GM12874 (cell line): ENCODE data around the gene STRN3.

Experiments used
- CTCF ChIP-seq: IDR thresholded peaks from 2 replicates; pipeline ENCODE4 v1.5.1; 2011; ENCODE audit warnings: low read depth, mild to moderate bottlenecking, control low read depth, low read length, moderate library complexity; ENCODE audit not compliant: insufficient read depth

STRN3 gene

GRCh38 chr14:31001339-31001658 lies 24.9 kb downstream of the STRN3 start:
- TF ChIP-seq CTCF = no peak

GRCh38 chr14:31000629-31001338 lies 25.4 kb downstream of the STRN3 start:
- TF ChIP-seq CTCF = no peak

DNA sequence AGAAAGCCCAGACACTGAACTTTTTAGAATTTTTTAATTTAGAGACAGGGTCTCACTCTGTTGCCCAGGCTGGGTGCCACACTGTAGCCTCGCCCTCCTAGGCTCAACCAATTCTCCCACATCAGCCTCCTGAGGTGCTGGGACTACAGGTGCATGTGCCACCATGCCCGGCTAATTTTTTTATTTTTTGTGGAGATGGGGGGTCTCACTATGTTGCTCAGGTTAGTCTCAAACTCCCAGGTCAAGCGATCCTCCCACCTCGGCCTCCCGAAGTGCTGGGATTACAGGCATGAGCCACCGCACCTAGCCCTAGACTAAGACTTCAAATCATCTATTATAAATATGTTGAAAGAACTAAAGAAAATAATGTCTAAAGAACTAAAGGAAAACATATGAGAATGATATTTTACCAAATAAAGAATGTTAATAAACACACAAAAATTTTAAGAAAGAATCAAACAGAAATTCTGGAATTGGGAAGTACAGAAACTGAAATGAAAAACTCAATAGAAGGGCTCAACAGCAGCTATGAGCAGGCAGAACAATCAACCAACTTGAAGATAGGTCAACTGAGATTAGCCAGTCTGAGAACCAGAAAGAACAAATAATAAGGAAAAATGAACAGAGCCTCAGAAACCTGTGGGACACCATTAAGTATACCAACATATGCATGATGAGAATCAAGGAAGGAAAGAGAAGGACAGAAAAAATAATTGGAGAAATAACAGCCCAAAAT lies 27.0 kb downstream of the STRN3 start:
- no peak for TF ChIP-seq CTCF

DNA sequence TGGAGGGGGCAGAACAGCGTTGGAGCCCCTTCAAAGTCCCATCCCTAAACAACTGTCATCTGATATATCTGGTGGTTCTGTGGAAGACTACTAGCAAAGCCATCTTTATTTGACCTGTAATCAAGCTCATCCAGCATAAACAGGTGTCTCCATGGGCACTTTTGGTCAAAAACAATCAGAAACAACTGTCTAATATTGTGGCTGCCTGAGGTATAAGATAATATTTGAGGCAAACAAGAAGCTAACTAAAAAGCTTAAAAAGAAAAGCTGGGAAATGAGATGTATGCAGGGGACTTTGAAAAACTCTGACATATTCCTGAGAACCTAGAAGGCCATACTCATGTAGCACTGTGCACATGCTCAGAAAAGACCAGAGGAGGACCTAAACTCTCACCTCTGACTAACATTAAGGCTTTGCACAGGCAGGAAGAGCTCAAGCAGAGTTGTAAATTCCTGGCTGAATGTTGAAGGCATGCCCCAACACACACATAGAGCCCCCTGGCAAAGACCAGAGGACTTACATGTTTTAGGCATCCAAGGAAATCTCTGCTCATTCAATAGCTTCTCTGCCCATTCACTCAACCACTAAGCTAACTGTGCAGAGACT lies 28.0 kb downstream of the STRN3 start:
- TF ChIP-seq CTCF = no peak

DNA sequence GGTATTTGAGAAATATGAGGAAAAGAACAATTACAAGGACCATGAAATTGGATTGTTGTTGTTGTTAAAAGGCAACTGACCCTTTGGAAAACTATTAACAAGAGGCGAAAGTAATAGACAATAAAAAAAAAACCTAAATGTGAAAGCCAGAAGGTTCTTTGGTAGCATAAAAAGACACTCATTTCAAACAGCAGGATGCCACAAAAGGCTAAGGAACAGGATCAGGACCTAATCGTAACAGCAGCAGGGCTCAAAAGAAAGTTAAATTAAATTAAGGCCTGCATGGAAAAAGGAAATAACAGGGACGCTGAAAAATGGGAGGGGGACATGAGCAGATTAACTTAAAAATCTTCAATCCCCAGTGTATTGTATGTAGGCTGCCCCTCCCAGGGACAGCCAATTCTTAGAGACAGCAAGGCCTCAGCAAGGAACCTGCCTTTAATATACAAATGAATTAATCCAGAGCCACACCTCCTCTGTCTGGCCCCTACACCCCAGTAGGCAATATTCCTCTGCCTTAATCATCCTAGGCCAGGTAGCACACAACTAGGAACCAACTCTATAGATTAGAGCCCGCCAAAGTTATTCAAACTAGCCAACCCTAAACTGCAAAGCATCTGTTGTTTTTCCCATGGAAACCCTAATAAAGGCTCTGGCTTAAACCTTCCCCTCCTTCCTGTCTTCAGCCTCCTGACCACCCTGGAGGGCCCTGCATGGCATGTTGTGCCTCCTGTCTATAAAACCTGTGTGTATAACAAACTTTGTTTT lies 29.1 kb downstream of the STRN3 start:
- no peak for TF ChIP-seq CTCF

DNA sequence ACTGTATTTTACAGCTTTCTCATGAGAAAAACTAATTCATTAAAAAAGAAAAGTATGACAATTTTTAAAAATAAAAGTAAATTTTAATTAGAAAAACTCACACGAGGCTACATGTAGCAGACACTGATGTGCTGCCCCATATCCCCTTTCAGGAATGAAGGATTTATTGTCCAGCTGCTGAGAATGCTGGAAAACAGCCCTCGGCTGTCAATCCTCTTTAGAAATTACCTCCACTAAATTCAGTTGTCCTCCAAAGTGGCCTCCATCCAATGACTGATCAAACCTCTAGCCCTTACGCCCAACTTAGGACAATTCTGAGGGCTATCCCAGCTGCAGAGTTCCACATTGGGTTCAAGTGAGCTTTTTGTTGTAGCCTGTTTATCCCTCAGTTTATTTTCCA lies 30.5 kb downstream of the STRN3 start:
- no peak for TF ChIP-seq CTCF
